NCI-H2196 (cell line): Measurements from ENCODE around the gene ZNF174.

Source experiments
- DNase-seq: peaks from one replicate; lab custom pipeline; 2025; ENCODE audit not compliant: unreplicated experiment; lab: John Stamatoyannopoulos, UW

ZNF174 gene

GRCh38 chr16:3443108-3444031, 42.4 kb downstream of the ZNF174 start, which contains the start of the genes NAA60 and ZNF597:
Gene NAA60, plus strand, starts transcription at chr16:3443680. Its CDS starts 32,548 bp downstream, at chr16:3476228.
Gene ZNF597, minus strand, starts transcription at chr16:3443504. Its CDS starts 351 bp downstream, at chr16:3443153.
- DNase-seq: peak; percentile 85

DNA sequence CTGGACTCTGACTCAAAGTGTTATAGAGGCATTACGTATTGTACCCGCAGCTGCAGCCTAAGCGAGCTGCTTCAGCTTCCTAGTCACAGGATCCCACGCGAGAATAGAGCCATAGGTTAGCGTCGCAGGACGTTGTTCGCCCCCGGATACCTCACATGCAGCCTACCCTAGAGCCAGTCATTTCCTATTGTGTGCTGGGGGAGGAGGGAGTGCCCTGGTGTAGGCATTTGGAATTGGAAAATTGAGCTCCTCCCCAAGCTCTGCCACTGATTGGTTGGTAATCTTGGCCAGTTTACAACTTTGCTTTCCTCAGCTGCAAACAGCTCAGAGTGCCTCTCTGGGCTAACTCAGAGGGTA, 43.0 kb downstream of the ZNF174 start:
- peak; percentile 49 for DNase-seq

GRCh38 chr16:3454093-3454492, 53.1 kb downstream of the ZNF174 start:
- no peak for DNase-seq

- DNase-seq: no peak
Observed at GRCh38 chr16:3454631-3455147, 53.7 kb downstream of the ZNF174 start.

GRCh38 chr16:3457434-3458252, 56.6 kb downstream of the ZNF174 start:
- DNase-seq: peak; percentile 93

DNA sequence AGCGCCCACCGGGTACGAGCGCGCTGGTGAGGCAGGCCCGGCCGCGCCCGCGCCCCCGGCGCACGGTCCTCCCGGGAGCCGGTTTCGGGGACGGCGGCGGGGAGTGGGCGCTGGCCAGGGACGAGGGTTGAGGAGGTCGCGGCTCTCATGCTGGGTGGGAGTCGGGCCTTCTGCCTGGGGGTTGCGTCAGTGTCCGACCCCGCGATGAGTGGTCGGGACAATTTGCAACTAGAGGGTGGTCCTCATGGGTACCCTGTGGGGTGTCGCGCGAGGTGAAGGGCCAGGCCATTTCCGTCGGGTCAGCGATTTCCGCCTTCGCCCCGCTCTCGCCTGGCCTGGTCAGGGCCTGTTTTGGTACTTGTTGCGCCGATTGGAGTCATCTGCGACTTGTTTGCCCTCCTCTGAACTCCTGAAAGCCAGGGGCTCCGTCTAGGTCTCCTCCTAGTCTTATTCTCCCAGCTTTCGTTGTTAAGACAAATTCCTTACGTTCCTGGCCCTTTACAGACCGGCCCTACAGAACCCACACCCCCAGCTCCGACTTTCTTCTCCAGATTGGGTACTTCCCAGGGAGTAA, 57.4 kb downstream of the ZNF174 start:
- no peak for DNase-seq

GRCh38 chr16:3458852-3459361, 57.9 kb downstream of the ZNF174 start:
- no peak for DNase-seq
